Stimulated activated CD4-positive, alpha-beta T cell treated with anti-CD3 and anti-CD28 coated beads, Interleukin-4, amount 100 ng/mL, for 4 hours (primary cell): ENCODE results near the gene EHBP1.
"Not testable (repeated sequence)": the region's sequence is repeated elsewhere in the genome, so short reads cannot be mapped to it uniquely, and the experiment has no call there.

Experiments
- DNase-seq, 2 experiments: peaks; one replicate each; pipeline ENCODE4 v3.0.0-alpha.2; 2020

EHBP1 gene

DNA sequence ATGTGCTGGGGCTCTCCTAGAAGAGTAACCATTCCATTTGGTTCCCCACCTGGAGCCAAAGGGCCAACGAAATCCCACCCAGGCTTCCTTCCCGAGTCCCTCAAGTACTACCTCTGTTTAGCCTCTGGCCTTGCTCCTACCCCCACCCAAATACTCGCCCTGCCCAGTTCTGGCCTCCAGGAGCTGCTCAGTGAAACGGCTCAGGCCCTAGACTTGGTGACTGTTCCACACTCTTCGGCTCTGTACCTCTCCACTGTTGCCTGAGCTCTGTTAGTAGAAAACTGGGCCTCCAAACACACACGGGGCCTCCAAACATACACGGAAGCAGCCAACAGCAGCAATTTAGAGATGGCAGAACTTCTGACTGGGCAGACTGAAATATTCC is 349.3 kb downstream of the EHBP1 start:
- DNase-seq = no peak

DNA sequence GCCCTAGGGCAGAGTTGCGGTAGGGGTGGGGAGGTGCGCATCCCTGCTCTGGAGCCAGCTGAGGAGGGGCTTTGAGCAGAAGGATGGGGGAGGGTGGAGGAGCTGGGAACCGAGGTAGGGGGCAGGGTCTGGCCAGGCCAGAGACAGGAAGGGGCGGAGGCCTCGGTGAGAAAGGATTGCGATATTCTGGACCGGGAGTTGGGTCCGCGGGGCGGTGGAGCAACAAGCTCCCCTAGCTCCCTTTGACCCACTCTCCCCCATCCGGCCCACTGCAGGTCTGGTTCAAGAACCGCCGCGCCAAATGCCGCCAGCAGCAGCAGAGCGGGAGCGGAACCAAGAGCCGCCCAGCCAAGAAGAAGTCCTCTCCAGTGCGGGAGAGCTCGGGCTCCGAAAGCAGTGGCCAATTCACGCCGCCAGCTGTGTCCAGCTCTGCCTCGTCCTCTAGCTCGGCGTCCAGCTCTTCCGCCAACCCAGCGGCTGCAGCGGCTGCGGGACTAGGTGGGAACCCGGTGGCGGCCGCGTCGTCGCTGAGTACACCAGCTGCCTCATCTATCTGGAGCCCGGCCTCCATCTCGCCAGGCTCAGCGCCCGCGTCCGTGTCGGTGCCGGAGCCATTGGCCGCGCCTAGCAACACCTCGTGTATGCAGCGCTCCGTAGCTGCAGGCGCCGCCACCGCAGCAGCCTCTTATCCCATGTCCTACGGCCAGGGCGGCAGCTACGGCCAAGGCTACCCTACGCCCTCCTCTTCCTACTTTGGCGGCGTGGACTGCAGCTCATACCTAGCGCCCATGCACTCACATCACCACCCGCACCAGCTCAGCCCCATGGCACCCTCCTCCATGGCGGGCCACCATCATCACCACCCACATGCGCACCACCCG is 350.0 kb downstream of the EHBP1 start:
- no peak for DNase-seq

DNA sequence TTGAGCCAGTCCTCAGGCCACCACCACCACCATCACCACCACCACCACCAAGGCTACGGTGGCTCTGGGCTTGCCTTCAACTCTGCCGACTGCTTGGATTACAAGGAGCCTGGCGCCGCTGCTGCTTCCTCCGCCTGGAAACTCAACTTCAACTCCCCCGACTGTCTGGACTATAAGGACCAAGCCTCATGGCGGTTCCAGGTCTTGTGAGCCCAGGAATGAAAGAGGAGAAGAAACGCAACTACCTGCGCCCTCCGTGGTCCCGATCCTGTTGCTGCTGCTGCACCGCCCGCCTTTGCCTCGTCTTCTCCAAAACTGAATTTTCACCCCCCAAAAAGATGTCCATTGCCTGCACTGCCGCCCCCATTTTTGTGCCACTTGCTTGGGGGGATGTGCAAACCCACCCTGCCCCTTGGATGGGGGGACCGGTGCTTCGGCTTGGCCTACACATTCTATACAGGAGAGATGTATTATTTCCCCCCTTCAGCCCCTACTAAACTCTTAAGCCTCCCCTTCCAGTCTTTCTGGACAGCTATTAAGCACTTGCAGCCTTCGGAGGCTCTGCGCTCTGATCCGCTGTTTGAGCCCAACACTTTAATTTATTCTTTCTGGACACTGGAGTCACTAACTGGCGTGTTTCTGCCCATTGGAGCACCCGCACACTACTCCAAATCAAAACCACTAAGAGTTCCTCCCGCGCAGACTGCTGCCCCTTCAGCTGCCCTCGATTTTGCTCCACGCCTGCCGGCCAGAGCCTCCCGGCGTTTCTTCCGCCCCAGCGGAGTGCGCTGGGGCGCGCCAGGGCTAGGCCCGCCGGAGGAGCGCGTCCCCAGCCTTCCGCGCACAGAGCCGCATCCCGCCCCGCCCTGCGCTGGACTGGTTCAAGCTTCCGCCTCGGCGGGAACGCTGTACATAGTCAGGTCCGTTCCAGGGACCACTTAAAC is 350.9 kb downstream of the EHBP1 start:
- no peak for DNase-seq

- DNase-seq = no peak
Observed at GRCh38 chr2:63057249-63058143, 352.0 kb downstream of the EHBP1 start.

DNA sequence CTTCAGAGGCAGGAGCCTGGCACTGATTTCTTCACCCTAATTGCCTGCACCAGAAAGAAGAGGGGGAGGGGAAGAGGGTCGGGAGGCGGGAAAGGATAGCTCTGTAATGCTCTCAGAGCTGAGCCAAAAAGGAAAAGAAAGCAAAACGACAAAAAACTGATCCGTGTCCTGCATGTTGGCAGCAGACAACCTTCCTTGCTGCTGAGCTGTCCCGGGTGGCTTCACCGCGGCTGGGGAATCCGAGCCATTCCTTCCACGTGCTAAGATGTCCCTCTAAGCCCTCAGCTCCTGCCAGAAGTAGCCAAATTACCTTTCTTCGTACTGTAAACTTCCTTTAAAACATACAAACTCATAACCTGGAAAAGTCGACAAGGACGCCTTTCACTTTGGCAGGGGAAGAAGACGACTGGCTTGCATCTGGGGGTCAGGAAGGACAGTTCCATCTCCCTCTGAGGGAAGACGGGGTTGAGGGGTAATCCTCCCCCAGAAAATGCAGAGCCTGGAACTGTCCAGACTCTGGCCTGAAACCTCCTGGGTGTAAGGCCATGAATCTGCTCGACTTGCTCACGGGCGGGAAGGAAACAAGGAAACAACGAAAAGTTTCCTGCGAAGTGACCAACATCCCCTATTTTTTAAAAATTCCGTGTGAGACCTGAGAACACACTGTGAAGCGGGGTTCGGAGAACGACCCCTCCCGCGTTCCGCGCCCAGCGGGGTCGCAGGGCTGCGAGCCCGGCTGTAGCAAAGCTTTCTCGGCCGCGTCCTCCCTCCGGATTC is 352.8 kb downstream of the EHBP1 start:
- DNase-seq = no peak

DNA sequence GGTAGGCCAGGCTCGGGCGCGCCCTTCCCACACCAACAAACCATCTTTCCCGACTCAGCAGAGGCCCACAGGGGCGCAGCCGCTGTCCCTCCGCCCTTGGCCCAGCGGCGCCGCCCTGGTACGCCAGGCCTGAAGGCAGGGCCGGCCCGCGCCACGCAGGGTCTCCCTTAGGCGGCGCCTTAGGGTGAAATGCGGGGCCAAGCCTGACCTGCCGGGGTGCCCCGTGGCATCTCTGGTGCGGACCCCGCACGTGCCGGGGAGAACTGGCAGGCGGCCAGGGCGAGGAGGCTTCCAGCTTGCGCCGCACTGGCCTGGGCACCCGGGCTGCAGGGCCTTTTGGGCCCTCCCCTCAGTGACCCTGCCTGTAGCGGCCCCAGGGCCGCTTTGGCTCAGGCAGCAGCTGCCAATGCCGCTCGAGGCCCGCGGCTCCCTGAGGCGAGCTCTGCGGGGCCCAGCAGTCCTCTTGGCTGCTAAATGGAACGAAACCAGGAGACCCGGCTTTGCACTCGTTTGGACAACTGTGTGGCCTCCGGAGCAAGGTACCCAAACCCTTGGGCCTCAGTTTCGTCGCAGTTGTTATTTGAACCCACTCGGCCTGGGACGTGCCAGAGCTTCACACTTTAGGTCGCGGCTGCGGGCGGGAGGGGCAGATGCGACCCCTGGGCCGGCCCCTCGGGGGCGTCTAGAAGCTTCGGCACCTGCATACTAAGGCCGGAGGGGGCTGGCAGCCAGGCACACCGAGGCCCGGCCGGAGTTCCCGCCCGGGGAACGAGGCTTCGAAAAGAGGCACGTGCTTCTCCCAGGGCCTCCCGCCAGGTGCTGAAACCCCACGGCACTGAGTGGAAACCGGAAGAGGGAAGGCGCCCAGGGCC is 353.6 kb downstream of the EHBP1 start:
- DNase-seq = no peak

GRCh38 chr2:63059793-63060471 is 354.4 kb downstream of the EHBP1 start:
- no peak for DNase-seq

- DNase-seq = no peak
Observed at GRCh38 chr2:63060472-63060991, 355.0 kb downstream of the EHBP1 start.

GRCh38 chr2:63064197-63064596 is 358.7 kb downstream of the EHBP1 start:
- DNase-seq = no peak

DNA sequence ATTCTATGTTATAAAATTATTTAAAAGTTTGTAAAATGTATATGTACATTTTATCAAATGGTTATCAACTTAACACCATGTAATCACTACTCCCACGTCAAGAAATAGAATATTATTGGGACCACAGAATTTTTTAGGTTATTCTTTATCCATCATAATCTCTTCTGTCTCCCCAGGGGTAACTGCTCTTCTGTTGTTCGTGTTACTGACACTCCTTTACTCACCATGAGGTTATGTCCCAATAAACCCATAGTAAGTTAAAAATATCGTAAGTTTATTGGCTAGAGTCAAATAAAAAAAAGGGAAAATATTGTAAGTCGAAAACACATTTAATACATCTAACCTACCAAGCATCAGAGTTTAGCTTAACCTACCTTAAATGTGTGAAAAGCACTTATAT is 359.1 kb downstream of the EHBP1 start:
- DNase-seq = no peak

DNA sequence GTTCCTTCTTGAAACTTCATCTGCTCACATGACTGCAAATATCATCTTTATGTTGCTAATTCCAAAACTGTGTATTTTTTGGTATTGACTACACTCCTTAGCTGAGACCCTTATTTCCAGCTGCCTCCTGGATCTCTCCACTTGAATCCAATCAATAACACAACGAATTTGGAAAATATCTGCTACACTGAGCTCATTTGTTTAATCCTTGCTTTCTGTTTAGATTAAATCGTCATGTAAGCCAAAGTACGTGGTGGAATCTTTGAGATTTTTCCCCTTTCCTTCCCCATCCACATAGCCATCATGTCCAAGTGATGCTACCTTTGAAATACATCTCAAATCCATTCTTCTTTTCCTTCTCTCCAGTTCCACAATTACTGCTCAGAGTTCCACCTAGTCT is 360.8 kb downstream of the EHBP1 start:
- DNase-seq = no peak

GRCh38 chr2:63066838-63067237 is 361.3 kb downstream of the EHBP1 start:
- DNase-seq = no peak

DNA sequence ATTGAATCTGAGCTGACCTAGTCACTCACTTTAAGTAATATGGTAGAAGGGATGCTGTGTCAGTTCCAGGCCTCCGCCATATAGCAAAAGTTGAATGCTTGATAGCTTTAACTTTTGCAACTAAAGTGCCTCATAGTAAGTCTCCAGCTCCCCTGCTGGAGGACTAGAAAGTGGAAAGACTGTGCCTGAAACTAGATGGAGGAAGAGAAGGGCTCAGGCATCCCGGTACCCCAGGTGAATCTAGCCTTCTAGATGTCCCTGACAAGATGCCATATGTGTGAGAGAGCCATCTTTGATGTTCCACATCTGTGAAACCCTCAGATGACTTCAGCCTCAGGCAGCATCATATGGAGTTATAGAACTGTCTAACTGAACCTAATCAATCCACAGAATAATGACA is 366.2 kb downstream of the EHBP1 start:
- DNase-seq = no peak

DNA sequence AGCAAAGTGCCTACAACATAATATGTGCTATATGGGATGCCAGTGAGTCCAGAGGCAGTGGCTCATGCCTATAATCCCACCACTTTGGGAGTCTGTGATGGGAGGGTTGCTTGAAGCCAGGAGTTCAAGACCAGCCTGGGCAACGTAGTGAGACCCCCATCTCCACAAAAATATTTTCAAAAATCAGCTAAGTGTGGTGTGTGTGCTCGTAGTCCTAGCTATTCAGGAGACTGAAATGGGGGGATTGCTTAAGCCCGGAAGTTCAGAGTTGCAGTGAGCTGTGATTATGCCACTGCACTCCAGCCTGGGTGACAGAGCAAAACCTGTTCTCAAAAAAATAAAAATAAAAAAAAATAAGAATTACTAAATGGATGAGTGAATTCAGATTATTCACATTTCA is 368.5 kb downstream of the EHBP1 start:
- DNase-seq = no peak

- not testable (repeated sequence) for DNase-seq
Observed at GRCh38 chr2:63074399-63074798, 368.9 kb downstream of the EHBP1 start.

GRCh38 chr2:63078852-63079606 is 373.5 kb downstream of the EHBP1 start:
- no peak for DNase-seq

GRCh38 chr2:63081404-63081803 is 375.9 kb downstream of the EHBP1 start:
- no peak for DNase-seq

DNA sequence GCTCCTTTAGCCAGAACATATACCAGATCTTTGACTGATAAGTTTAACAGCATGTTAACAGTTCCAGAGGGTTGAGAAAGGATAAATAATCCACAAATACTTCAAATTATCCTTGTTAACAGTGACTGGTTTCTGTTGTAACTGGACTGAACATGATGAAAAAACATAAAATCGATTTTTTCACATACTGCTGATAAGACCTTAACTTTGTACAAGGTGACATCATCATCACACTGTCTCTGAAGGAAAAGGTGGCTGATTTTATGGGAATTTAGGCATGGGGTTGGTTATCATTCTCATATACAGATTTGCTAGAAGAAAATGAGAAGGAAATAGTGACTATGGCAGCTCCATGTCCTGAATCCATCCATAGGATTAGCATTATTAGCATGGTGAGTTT is 381.2 kb downstream of the EHBP1 start:
- DNase-seq = no peak

DNA sequence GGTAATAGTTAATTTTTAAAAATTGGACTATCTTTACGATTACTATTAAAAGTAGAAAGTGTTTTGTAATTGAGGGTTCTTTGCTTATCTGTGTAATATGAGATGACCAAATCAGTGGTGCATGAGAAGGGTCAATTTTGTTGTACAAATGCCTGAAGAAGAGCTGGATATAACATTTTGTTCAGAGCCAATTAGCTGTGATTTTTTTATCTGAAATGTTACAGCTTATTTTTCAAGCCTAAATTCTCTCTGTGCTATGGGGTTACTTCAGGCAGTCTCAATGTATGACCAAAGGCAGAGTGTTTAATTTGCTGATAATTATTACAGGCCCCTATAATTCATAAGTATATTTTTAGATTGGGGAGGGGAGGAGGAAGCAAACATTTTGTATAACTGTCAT is 386.9 kb downstream of the EHBP1 start:
- DNase-seq = no peak
